WTC11 (cell line): ENCODE results near the gene TMEM253. TPM values are rescaled to one million over a fixed set of nuclear protein-coding genes. Genes with fewer than 3 reads are reported as not detected.

Experiments
- ATAC-seq: fragments of 200-7000 bp; cut with Tn5 transposase; 2 replicates; pipeline ENCODE4 v1.10.0; 2021; ENCODE audit warnings: mild to moderate bottlenecking, moderate library complexity
- CTCF ChIA-PET: fragments of 300-600 bp; sonication (Branson Sonifier 250); formaldehyde crosslinking; loops from one replicate; lab custom pipeline; 2021; ENCODE audit warnings: antibody characterized with exemption; lab: Charles Lee
- POLR2A ChIA-PET: fragments of 350-600 bp; sonication (Branson Sonifier 250); formaldehyde crosslinking; loops from one replicate; lab custom pipeline; 2021; ENCODE audit warnings: antibody characterized with exemption; lab: Charles Lee
- DNase-seq: peaks from one replicate; pipeline ENCODE4 v3.0.0; 2021; ENCODE audit warnings: low spot score
- H3K27ac Mint-ChIP-seq: 2 replicates; pipeline ENCODE4 v1.8.0; 2021; ENCODE audit warnings: mixed read lengths
- H3K27me3 Mint-ChIP-seq: 2 replicates; pipeline ENCODE4 v1.8.0; 2021; ENCODE audit warnings: low read depth, mild to moderate bottlenecking, moderate library complexity, mixed read lengths
- H3K36me3 Mint-ChIP-seq: 2 replicates; pipeline ENCODE4 v1.8.0; 2021; ENCODE audit warnings: mixed read lengths
- H3K4me1 Mint-ChIP-seq: 2 replicates; pipeline ENCODE4 v1.8.0; 2022; ENCODE audit warnings: mixed read lengths
- H3K4me3 Mint-ChIP-seq: 2 replicates; pipeline ENCODE4 v1.8.0; 2021; ENCODE audit warnings: mild to moderate bottlenecking, moderate library complexity, mixed read lengths
- H3K9me3 Mint-ChIP-seq: 2 replicates; pipeline ENCODE4 v1.8.0; 2021; ENCODE audit warnings: mixed read lengths
- ELF4 ChIP-seq: sonication (generic); formaldehyde crosslinking; IDR thresholded peaks from 2 replicates; pipeline ENCODE4 v1.8.1; 2022; ENCODE audit warnings: low read depth, mild to moderate bottlenecking, moderate library complexity, missing genetic modification reagents
- EMX1 ChIP-seq: fragments of 250-450 bp; sonication (Bioruptor Pico); IDR thresholded peaks from 2 replicates; pipeline ENCODE4 v1.8.0; 2021; ENCODE audit warnings: mild to moderate bottlenecking
- ETV6 ChIP-seq: sonication (generic); formaldehyde crosslinking; IDR thresholded peaks from 2 replicates; pipeline ENCODE4 v1.8.1; 2022; ENCODE audit warnings: mild to moderate bottlenecking, missing genetic modification reagents
- FOXK1 ChIP-seq: sonication (generic); formaldehyde crosslinking; IDR thresholded peaks from 2 replicates; pipeline ENCODE4 v1.8.0; 2022; ENCODE audit warnings: mild to moderate bottlenecking, moderate library complexity, missing genetic modification reagents
- GABPB1 ChIP-seq: sonication (generic); formaldehyde crosslinking; IDR thresholded peaks from 2 replicates; pipeline ENCODE4 v1.8.1; 2023; ENCODE audit warnings: mild to moderate bottlenecking, missing genetic modification reagents
- GTF2I ChIP-seq: fragments of 250-450 bp; sonication (Bioruptor Pico); conservative IDR thresholded peaks from 2 replicates; pipeline ENCODE4 v1.4.0; 2021; ENCODE audit warnings: mild to moderate bottlenecking
- NR1H2 ChIP-seq: sonication (generic); formaldehyde crosslinking; IDR thresholded peaks from 2 replicates; pipeline ENCODE4 v1.9.0; 2021; ENCODE audit warnings: mild to moderate bottlenecking, moderate library complexity, missing genetic modification reagents
- SP1 ChIP-seq: sonication (generic); formaldehyde crosslinking; conservative IDR thresholded peaks from 2 replicates; pipeline ENCODE4 v1.8.1; 2022; ENCODE audit warnings: missing genetic modification reagents
- ZNF396 ChIP-seq: fragments of 250-450 bp; sonication (Bioruptor Pico); IDR thresholded peaks from 2 replicates; pipeline ENCODE4 v1.8.0; 2021; ENCODE audit warnings: mild to moderate bottlenecking, moderate library complexity, borderline replicate concordance
- total RNA-seq: library from RNA; stranded (reverse); gene quantifications from 3 replicates; pipeline ENCODE4 v1.2.3, GENCODE V29; 2021
- TF ChIP-seq, protein P1 (sequence below): fragments of 250-450 bp; sonication (Bioruptor Pico); IDR thresholded peaks from 2 replicates; pipeline ENCODE4 v1.9.0; 2021; ENCODE audit warnings: mild to moderate bottlenecking
- TF ChIP-seq, protein P2 (sequence below): sonication (generic); formaldehyde crosslinking; IDR thresholded peaks from 2 replicates; pipeline ENCODE4 v1.8.0; 2022; ENCODE audit warnings: mild to moderate bottlenecking, missing genetic modification reagents
- TF ChIP-seq, protein P3 (sequence below): sonication (generic); formaldehyde crosslinking; IDR thresholded peaks from 2 replicates; pipeline ENCODE4 v1.8.0; 2023; ENCODE audit warnings: missing genetic modification reagents

The TMEM253 gene
- total RNA-seq, 1 experiment from 2014 or later, result 1.7 TPM

DNA sequence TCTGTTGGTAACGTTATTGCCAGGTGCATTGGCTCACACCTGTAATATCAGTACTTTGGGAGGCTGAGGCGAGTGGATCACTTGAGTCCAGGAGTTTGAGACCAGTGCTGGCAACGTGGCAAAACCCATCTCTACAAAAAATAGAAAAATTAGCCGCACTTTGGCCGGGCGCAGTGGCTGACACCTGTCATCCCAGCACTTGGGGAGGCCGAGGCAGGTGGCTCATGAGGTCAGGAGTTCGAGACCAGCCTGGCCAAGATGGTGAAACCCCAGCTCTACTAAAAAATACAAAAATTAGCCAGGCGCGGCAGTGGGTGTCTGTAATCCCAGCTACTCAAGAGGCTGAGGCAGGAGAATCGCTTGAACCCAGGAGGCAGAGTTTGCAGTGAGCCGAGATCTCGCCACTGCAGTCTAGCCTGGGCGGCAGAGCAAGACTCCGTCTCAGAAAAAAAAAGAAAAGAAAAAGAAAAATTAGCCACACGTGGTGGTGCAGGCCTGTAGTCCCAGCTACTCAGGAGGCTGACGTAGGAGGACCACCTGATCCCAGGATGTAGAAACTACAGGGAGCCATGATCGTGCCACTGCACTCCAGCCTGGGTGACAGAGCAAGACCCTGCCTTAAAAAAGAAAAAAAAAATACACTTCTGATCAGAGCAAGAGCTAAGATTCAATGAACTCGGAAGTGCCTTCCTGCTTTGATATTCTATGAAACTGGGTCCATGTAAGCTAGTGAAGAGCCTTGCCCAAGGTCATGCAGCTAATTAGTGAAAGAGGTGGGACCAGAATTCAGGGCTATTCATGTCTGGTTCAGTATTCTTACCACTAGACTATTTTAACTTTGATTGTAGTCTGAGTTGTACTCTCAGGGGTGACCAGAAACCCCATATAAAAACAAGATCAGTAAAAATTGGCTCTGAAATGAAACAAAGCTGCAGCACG is 47.4 kb upstream of the TMEM253 start:
- no peak overlapping the region for H3K4me3 Mint-ChIP-seq
- H3K27me3 Mint-ChIP-seq, result no peaks in the 10 kb centered on the region; the same call in 1 of the 2 replicates
- no peak overlapping the region for H3K27ac Mint-ChIP-seq
- POLR2A ChIA-PET, result no interaction called here
- no peaks in the 10 kb centered on the region for H3K36me3 Mint-ChIP-seq
- H3K4me1 Mint-ChIP-seq, result peaks cover 7% of the 10 kb centered on the region
- CTCF ChIA-PET, result interaction anchor here (0.5 to 1.3 kb wide), 4 partner anchors 14 to 45 kb away, joined by 3 to 5 read pairs (median 4); partner anchors contain the start of gene ZNF219
- DNase-seq, result no peak
- TF ChIP-seq, protein P1, sequence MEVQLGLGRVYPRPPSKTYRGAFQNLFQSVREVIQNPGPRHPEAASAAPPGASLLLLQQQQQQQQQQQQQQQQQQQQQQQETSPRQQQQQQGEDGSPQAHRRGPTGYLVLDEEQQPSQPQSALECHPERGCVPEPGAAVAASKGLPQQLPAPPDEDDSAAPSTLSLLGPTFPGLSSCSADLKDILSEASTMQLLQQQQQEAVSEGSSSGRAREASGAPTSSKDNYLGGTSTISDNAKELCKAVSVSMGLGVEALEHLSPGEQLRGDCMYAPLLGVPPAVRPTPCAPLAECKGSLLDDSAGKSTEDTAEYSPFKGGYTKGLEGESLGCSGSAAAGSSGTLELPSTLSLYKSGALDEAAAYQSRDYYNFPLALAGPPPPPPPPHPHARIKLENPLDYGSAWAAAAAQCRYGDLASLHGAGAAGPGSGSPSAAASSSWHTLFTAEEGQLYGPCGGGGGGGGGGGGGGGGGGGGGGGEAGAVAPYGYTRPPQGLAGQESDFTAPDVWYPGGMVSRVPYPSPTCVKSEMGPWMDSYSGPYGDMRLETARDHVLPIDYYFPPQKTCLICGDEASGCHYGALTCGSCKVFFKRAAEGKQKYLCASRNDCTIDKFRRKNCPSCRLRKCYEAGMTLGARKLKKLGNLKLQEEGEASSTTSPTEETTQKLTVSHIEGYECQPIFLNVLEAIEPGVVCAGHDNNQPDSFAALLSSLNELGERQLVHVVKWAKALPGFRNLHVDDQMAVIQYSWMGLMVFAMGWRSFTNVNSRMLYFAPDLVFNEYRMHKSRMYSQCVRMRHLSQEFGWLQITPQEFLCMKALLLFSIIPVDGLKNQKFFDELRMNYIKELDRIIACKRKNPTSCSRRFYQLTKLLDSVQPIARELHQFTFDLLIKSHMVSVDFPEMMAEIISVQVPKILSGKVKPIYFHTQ (CRISPR knock-in tag), result no peak
- TF ChIP-seq ETV6 (CRISPR knock-in tag) (no peak), SP1 (no peak), ELF4 (CRISPR knock-in tag) (no peak)
- H3K9me3 Mint-ChIP-seq, result no peaks in the 10 kb centered on the region
- no peak for ATAC-seq

DNA sequence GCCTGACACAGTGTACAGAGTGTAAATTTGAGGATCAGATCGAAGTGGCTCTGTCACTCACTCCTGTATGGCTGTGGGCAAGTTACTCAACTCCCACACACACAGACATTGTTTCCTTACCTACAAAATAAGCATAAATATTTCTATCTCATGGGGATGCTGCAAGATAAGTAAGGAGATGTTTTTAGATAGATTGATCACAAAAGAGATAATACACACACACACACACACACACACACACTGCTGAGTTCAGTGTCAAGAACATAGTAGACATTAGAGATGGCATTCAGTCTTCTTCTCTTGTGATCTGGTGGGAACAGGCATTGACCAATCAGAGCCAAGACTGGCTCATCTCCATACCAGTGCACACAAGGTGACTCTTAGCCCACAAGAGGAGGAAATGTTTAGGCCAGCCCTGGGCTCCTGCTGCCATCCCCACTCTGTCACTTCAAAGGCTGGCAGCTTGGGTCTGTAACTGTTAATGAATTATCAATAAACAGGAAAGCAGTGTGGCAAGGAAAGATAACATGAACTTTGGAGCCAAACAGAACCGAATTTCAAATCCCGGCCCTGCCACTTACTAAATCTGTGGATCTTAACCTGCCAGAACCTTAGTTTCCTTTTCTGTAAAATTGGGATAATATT is 46.6 kb upstream of the TMEM253 start:
- DNase-seq (no peak), ATAC-seq (peak; percentile 82)
- H3K4me1 Mint-ChIP-seq, result peaks cover 7% of the 10 kb centered on the region
- no peaks in the 10 kb centered on the region; the same call in 1 of the 2 replicates for H3K27me3 Mint-ChIP-seq
- TF ChIP-seq GABPB1, result peak; percentile 45; the same call in 1 of the 2 replicates
- TF ChIP-seq EMX1 (CRISPR knock-in tag), result no peak
- TF ChIP-seq NR1H2, result no peak
- TF ChIP-seq FOXK1 (CRISPR knock-in tag), result no peak
- TF ChIP-seq, protein P2, sequence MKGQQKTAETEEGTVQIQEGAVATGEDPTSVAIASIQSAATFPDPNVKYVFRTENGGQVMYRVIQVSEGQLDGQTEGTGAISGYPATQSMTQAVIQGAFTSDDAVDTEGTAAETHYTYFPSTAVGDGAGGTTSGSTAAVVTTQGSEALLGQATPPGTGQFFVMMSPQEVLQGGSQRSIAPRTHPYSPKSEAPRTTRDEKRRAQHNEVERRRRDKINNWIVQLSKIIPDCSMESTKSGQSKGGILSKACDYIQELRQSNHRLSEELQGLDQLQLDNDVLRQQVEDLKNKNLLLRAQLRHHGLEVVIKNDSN (CRISPR knock-in tag), result no peak
- H3K27ac Mint-ChIP-seq, result no peak overlapping the region
- no peak overlapping the region for H3K4me3 Mint-ChIP-seq
- ChIA-PET POLR2A (no interaction called here), CTCF (interaction anchor here (0.5 to 1.3 kb wide), 4 partner anchors 14 to 44 kb away, joined by 3 to 5 read pairs (median 4); partner anchors contain the start of gene ZNF219)
- no peaks in the 10 kb centered on the region for H3K36me3 Mint-ChIP-seq
- no peaks in the 10 kb centered on the region for H3K9me3 Mint-ChIP-seq

DNA sequence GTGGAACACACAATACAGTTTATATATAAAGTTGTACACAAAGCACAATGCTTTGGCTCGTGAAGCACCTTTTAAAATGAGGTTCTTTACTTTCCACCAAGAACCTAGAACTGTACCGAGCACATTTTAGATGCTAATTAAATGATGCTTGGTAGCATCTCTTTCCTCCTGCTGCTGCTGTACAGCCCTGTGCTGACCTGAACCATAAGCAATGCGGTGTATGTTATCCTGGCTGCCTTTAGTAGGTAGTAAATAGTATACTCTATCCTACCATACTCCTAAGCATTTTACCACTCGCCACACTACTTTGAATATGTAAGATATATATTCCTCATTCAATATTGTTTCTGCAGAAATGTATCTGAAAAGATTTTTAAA is 46.1 kb upstream of the TMEM253 start:
- no peak for DNase-seq
- ATAC-seq, result no peak
- H3K9me3 Mint-ChIP-seq, result no peaks in the 10 kb centered on the region
- ChIA-PET CTCF (no interaction called here), POLR2A (no interaction called here)
- no peak overlapping the region for H3K27ac Mint-ChIP-seq
- peaks cover 7% of the 10 kb centered on the region for H3K4me1 Mint-ChIP-seq
- H3K36me3 Mint-ChIP-seq, result no peaks in the 10 kb centered on the region
- no peak overlapping the region for H3K4me3 Mint-ChIP-seq
- TF ChIP-seq GTF2I (CRISPR knock-in tag) (no peak), ZNF396 (CRISPR knock-in tag) (no peak), ELF4 (CRISPR knock-in tag) (no peak)
- no peaks in the 10 kb centered on the region; the same call in 1 of the 2 replicates for H3K27me3 Mint-ChIP-seq

DNA sequence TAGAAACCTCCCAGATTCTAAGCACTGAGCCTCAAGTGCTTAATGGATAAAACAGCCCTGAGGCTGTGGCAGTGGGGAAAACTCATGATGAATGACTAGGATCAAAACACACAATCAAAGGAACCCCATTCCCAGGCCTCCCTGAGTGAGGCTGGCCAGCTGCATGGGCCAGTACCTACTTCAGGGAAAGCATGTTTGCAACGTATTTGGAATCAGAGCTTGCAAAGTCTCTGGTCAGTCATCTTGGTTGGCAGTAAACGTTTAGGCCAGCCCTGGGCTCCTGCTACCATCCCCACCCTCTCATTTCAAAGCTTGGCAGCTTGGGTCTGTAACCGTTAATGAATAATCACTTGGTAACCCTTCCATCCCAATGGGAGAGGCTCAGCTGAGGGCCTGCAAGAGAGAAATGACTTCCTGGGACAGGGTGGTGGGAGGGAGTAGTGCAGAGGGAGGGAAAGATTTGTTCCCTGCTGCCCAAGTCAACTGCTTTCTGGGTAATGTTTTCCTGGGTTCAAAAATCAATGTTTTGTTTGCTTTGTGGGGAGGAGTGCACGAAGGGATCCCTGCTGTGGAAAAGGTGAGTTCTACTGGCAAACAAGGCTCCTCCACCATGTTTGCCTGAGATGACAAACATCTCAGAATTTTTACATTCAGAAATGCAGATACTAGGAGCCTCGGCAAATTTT is 45.3 kb upstream of the TMEM253 start:
- Mint-ChIP-seq H3K36me3 (no peaks in the 10 kb centered on the region), H3K4me1 (peaks cover 7% of the 10 kb centered on the region), H3K9me3 (no peaks in the 10 kb centered on the region), H3K27me3 (no peaks in the 10 kb centered on the region; the same call in 1 of the 2 replicates), H3K27ac (no peak overlapping the region), H3K4me3 (no peak overlapping the region)
- peak; percentile 62 for ATAC-seq
- peak; percentile 44; the same call in 1 of the 2 replicates for TF ChIP-seq GABPB1
- TF ChIP-seq, protein P3, sequence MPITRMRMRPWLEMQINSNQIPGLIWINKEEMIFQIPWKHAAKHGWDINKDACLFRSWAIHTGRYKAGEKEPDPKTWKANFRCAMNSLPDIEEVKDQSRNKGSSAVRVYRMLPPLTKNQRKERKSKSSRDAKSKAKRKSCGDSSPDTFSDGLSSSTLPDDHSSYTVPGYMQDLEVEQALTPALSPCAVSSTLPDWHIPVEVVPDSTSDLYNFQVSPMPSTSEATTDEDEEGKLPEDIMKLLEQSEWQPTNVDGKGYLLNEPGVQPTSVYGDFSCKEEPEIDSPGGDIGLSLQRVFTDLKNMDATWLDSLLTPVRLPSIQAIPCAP (CRISPR knock-in tag), result no peak
- ChIA-PET CTCF (interaction anchor here (0.6 to 4.8 kb wide), 6 partner anchors 10 to 89 kb away, joined by 3 to 39 read pairs (median 6); no protein-coding TSS in a partner anchor), POLR2A (no interaction called here)
- DNase-seq, result no peak
